Measurements from ENCODE around the gene ZNF184.

Gene ZNF184

GRCh38 chr6:27407153-27407814 is 65.6 kb downstream of the ZNF184 start:
- TF ChIP-seq, protein P1, sequence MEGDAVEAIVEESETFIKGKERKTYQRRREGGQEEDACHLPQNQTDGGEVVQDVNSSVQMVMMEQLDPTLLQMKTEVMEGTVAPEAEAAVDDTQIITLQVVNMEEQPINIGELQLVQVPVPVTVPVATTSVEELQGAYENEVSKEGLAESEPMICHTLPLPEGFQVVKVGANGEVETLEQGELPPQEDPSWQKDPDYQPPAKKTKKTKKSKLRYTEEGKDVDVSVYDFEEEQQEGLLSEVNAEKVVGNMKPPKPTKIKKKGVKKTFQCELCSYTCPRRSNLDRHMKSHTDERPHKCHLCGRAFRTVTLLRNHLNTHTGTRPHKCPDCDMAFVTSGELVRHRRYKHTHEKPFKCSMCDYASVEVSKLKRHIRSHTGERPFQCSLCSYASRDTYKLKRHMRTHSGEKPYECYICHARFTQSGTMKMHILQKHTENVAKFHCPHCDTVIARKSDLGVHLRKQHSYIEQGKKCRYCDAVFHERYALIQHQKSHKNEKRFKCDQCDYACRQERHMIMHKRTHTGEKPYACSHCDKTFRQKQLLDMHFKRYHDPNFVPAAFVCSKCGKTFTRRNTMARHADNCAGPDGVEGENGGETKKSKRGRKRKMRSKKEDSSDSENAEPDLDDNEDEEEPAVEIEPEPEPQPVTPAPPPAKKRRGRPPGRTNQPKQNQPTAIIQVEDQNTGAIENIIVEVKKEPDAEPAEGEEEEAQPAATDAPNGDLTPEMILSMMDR (IDR thresholded peaks at IDR 0.05; ENCODE audit: low read depth, low read length): no peak
- no peak for DNase-seq

GRCh38 chr6:27406085-27406484 is 66.8 kb downstream of the ZNF184 start:
- Histone ChIP-seq H3K36me3 (no peaks in the 10 kb centered on the region), H3K4me3 (ENCODE audit: low read depth, low read length) (no peak overlapping the region), H3K9me3 (ENCODE audit: severe bottlenecking) (peaks cover 29% of the 10 kb centered on the region), H3K27ac (no peak overlapping the region), H3K27me3 (ENCODE audit: insufficient read depth, low read depth, severe bottlenecking) (peaks cover 95% of the 10 kb centered on the region)
- TF ChIP-seq, protein P1 (IDR thresholded peaks at IDR 0.05; ENCODE audit: low read depth, low read length): no peak
- no peak for DNase-seq

More at GRCh38 chr6:27407153-27407814, 65.6 kb downstream of the ZNF184 start:
- Histone ChIP-seq H3K36me3 (no peaks in the 10 kb centered on the region), H3K27me3 (ENCODE audit: insufficient read depth, low read depth, severe bottlenecking) (peaks cover 95% of the 10 kb centered on the region), H3K27ac (no peak overlapping the region), H3K9me3 (ENCODE audit: severe bottlenecking) (peaks cover 19% of the 10 kb centered on the region), H3K4me3 (ENCODE audit: low read depth, low read length) (no peak overlapping the region)

- no peak overlapping the region for H3K27ac ChIP-seq
- no peak overlapping the region for H3K4me3 ChIP-seq (ENCODE audit: low read depth, low read length)
- peaks cover 94% of the 10 kb centered on the region for H3K27me3 ChIP-seq (ENCODE audit: insufficient read depth, low read depth, severe bottlenecking)
- no peaks in the 10 kb centered on the region for H3K36me3 ChIP-seq
- no peak for DNase-seq
- H3K9me3 ChIP-seq (ENCODE audit: severe bottlenecking): peaks cover 49% of the 10 kb centered on the region
- TF ChIP-seq, protein P1 (IDR thresholded peaks at IDR 0.05; ENCODE audit: low read depth, low read length): no peak
Measured at GRCh38 chr6:27400877-27401642, 71.8 kb downstream of the ZNF184 start.

Data from WERI-Rb-1 (cell line).